ENCODE data around the gene FAM24B.
A peak's percentile ranks its signal among the peaks of the same experiment; 100 is the strongest.
"Not testable (repeated sequence)": the region's sequence is repeated elsewhere in the genome, so short reads cannot be mapped to it uniquely, and the experiment has no call there.

FAM24B gene, protein sequence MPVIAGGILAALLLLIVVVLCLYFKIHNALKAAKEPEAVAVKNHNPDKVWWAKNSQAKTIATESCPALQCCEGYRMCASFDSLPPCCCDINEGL

DNA sequence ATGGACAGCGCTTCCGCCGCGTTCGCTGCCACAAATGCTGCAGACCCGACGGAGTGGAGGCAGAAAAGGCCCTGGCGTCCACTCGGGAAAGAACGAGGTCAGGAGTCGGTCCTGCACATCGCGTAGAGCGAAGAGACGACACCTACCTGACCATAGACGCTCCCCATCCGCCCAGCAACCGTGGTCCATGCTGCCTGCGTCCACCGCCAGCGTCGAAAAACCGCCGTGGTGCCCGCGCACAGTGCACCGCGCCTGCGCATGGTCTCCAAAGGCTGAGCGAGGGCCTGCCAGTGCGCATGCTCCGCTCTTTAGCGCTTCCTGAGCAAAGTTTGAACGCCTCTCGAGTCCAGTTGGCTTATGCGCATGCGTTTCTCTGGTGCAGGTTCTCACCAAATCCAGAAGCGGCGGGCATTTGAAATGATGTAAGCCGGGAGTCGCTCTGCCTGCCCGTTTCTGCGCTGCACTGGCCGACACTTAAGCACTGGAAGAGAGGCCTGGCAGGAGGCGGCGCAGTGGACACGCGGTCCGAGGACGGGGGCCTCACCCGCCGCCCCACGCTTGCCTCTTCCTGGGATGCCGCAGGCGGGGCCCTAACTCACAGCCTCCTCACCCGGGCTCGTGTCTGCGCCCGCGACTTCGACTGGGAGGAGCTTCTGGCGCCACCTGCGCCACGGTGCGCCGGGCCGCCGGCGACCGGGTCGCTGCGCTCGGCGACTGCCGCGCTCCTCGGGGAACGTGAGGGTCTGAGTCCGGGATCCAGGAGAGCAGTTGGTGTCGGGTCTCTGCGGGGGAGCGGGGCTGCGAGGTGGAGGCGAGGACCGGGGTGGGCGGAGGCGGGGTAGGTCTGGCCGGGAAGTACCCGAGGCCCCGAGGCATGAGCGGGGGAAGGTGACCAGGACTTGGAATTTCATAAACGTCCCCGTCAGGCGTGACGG is at the start of gene FAM24B:
TSS of gene FAM24B (minus strand) at position 243 of the 935 bp plus-strand sequence. CDS start 29,066 bp downstream, outside the sequence.
- DNase-seq, result peak; percentile 95

- DNase-seq, result no peak
These were observed 36.3 kb upstream of the FAM24B start for GRCh38 chr10:122915700-122916099.

DNA sequence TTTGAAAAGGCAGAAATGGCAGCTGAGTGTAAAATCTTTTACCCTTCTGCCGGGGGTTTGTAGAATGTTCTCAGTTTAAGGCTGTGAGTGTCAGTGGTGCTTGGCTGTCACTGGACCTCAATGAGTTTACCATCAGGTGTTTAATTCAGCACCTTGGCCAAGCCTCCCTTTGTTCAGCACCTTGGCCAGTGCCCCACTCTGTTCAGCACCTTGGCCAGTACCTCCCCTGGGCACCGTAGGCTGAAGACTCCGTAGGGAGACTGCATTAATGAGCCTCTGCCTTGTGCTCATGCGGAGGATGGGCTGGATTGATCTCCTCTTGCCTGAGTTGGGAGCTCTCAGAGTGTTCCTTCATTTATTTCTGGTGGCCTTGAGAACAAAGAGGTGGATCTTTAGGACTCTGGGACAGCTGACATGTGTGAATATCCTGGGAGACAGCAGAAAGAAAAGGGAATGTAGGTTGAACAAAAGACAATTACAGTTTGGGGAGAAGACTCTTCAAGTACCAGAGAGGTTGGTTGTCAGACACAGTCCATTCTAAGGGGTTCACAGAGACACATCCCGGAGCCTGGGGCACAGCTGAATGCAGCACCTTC is 32.6 kb upstream of the FAM24B start:
- peak; percentile 4 for DNase-seq

- no peak for DNase-seq
These were observed 30.9 kb upstream of the FAM24B start, which contains the start of gene FAM24A for GRCh38 chr10:122910310-122910709. TSS of gene FAM24A (plus strand) at chr10:122910610. CDS start at chr10:122911635, 1,025 bp downstream.

GRCh38 chr10:122903861-122904260 is 24.5 kb upstream of the FAM24B start:
- not testable (repeated sequence) for DNase-seq

DNA sequence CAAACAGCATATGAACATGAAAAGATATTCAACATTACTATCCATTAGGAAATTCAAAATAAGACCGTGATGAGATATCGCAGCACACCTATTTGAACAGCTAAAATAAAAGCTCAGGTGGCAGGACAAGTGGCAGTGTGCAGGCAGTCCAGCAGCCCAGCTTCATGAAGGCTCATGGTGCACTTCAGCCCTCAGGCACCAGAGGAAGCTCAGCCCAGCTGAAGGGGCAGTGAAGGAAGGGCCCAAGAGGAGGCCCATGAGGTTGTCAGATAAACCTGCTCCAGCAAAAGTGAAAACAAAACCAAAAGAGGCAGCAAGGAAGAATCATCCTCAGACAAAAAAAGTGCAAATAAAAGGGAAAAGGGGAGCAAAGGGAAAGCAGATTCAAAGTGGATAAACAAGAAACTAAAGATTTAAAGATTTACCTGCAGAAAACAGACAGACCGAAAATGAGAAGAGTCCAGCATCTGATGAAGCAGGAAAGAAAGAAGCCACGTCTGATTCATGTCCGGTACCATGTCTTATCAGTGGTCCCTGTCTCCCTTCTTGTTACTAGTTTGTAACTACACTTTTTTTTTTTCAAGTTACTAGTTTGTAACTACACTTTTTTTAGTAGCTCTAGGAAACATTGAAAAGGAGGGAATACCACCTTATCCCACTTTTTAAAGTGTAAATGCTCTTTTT is 15.0 kb upstream of the FAM24B start:
- DNase-seq, result no peak

GRCh38 chr10:122884166-122884565 is 4.8 kb upstream of the FAM24B start:
- no peak for DNase-seq

- no peak for DNase-seq
These were observed 3.4 kb upstream of the FAM24B start for GRCh38 chr10:122882766-122883165.

GRCh38 chr10:122878799-122879338 is 512 bp downstream of the FAM24B start:
- no peak for DNase-seq

DNA sequence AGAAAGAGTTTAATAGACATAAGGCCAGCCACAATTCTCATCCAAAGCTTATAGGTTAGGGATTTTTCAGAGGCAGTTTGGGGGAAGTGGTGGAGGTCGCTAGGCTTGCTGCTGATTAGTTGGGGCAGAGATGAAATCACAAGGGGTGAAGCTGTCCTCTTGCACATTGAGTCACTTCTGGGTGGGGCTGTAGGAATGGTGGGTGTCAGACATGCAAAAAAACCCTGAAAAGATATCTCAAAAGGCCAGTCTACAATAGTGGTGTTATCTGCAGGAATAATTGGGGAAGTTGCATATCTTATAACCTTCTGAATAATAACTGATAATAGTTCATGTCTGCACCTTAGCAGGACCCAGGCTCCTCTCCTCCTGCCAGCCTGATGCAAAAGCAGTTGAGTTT is 2.1 kb downstream of the FAM24B start:
- no peak for DNase-seq

- no peak for DNase-seq
These were observed 2.9 kb downstream of the FAM24B start for GRCh38 chr10:122876467-122876855.

DNA sequence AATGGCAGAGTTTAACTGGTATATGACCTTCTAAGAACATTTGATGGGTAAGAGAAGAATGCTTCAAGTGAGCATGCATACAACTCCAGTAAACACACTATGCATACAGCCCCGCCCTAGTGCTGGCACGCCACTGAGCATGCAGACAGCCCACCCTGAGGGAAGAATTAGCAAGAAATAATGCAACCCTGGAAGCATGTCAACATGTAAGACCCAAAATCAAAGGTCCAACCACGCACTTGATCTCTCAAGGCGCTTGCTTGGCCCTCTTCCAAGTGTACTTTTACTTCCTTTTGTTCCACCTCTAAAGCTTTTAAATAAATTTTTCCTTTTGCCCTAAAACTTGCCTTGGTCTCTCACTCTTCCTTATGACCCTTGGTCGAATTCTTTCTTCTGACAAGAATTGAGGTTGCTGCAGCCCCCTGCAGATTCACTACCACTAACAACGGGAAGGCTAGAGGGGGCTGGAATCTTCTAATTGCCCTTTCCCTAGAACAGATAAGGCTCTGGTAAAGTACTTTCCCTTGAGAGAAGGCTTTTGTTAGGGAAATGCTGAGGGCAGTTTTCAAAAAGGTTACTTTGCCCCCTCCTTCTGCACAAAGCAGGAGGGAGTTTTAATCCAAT is 3.4 kb downstream of the FAM24B start:
- DNase-seq, result no peak

- not testable (repeated sequence) for DNase-seq
These were observed 7.4 kb downstream of the FAM24B start for GRCh38 chr10:122871947-122872346.

GRCh38 chr10:122868768-122869167 is 10.6 kb downstream of the FAM24B start:
- DNase-seq, result not testable (repeated sequence)

DNA sequence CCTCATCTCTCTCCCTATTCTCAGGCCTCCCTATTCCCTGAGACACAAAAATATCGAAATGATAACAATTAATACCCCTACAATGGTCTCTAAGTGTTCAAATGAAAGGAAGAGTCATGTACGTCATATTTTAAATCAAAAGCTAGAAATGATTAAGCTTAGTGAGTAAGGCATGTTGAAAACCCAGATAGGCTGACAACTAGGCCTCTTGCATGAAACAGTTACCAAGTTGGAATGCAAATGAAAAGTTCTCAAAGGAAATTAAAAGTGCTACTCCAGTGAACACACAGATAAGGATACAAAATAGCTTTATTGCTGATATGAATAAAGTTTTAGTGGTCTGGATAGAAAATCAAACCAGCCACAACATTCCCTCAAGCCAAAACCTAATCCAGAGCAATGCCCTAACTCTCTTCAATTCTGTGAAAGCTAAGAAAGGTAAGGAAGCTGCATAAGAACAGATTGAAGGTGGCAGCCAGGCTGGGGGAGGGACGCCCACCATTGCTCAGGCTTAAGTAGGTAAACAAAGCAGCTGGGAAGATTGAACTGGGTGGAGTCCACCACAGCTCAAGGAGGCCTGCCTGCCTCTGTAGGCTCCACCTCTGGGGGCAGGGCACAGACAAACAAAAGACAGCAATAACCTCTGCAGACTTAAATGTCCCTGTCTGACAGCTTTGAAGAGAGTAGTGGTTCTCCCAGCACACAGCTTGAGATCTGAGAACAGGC is 12.5 kb downstream of the FAM24B start:
- not testable (repeated sequence) for DNase-seq

DNA sequence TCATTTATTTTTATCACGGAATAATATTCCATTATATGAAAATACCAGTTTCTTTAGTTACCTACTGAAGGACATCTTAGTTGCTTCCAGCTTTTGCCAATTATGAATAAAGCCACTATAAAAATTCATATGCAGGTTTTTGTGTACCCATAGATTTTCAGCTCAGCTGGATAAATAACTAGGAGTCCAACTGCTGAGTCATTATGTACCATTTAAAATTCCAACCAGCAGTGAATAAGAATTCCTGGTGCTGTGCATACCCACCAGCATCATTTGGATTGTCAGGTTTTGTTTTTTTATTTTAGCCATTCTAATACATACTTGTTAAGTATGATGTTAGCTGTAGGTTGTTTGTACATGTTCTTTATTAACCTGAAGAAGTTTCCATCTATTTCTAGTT is 14.5 kb downstream of the FAM24B start:
- DNase-seq, result no peak

DNA sequence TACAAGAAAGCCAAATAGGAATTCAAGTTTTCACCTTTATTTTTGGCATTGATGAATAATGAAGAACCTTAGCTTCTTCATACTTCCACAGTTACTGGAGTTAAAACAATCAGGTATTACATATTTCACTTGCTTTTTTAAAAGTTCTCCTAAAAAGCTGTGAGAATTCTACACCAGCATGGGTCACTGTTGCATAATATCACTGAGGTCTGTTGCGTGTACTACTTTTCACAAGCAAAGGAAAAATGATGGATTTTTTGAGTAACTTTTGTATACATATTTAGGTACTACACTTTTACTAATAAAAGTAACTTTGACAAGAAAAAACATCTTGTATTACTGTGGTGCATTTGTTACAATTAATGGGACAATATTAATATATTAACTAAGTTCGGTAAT is 15.2 kb downstream of the FAM24B start:
- no peak for DNase-seq

DNA sequence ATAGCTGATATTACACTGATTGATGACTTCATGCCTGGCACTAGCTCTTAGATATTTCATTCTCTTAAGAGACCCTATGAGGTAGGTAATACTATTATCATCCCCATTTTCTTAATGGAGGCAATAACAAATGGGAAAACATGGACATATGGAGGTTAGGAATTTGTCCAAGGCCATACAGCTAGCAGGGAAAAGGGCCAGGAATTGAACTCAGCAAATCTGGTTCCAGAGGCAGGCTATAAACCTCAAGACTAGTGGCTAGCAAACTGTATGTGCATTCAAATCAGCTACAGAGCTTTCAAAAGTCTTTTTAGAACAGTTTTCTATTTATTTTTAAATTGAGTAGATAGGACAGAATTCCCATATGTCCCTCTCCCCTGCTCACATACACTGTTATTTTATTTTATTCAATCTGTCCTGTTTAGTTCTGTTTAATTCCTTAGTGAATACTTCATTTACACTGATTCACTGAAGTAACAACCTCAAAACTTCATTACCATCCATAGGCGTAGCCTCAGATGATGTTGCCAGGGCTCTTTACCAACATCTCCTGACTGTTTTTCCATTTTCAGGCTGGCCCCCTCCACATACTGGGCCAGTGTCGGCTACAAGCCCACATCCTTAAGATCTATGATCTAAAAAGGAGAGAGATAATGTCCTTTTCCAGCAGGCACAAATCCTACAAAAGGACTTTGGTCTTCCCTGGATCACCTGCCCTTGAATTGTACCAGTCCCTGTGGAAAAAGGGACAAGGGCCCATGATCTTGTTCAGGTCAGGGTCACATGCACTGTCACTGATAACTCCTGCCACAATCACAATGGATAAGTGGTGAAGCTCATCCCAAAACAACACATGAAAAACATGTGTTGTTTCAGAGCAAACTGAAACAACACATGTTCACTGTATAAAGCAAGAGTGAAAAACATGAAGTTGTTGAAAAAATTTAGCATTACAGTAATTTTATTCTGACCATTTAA is 15.9 kb downstream of the FAM24B start:
- no peak for DNase-seq

DNA sequence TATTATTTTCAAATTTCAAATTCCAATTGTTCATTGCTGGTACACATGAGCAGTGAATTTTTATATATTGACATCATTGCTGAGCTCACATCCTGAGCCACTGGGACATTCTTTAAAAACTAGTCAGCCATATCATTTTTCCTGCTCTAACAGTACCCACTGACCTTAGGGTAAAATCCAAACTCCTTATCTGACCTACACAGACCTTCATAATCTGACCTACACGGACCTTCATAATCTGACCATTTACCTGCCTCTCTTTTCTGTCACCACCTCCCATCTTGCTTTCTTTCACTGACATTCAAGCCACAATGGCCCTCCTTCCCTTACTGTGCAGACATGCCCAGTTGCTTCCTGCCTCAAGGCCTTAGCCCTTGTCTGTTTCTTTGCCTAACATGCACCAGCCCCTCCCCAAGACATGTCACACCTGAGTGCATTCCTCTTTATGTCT is 17.6 kb downstream of the FAM24B start:
- DNase-seq, result no peak

DNA sequence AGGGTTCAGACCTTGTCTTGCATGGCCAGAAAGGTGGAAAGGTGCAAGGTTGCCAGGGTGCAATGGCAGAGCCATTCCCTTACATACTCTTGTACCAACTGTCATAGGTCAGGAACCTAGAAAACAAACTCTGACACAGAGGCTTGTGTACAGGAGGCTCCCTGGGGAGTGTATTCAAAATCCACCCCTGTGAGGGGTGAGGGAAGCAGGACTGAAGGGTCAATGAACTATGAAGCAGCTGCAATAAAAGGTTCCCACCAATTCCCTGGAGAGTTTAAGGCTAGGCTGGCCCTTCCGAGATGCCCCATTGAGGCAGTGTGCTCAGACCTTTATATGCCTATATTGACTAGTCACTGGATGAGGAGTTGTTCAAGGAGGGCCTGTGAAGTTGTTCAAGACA is 19.9 kb downstream of the FAM24B start:
- DNase-seq, result no peak
